GM19468 (cell line): Measurements from ENCODE around the gene GPR75.
"Not testable (repeated sequence)": the region's sequence is repeated elsewhere in the genome, so short reads cannot be mapped to it uniquely, and the experiment has no call there.

ENCODE experiments used
- ATAC-seq: cut with Tn5 transposase; IDR thresholded peaks from one replicate; pipeline ENCODE4 v1.9.1; 2021; ENCODE audit warnings: mild to moderate bottlenecking, moderate library complexity, moderate number of reproducible peaks; ENCODE audit not compliant: unreplicated experiment; ENCODE audit errors: extremely low read depth

The GPR75 gene

GRCh38 chr2:53856272-53856671 lies 3.5 kb downstream of the GPR75 start:
- ATAC-seq = no peak

DNA sequence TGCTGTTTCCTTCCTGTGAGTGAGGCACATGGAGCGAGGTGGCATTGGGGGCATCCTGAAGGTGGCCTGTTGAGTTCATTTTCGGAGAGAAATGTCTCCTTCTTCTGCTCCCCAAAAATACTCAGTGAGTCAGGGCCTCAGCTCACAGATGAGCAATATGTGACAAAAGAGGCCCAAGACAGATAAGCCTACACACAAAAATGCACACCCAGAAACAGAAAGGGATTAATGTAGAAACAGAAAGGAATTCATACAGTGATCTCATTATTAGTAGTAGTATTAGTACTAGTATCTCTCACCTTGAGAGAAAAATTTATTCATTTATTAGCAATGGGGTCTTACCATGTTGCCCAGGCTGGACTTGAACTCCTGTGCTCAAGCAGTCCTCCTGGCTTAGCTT lies 5.1 kb downstream of the GPR75 start:
- ATAC-seq = no peak

DNA sequence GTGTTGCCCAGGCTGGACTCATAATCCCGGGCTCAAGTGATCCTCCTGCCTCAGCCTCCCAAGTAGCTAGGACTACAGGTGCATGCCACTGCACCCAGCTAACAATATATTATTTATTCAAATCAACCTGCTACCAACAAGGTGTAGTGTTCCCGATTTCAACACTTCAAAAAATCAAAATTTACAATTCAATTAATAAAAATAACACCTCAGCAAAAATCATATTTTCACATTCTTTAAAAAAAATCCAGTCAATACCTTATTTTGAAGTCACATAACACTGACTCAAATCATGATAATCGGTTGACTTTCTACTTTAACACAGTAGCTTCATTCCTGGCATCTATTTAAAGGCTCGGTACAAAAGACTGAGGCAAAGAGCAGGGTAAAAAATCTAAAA lies 7.2 kb downstream of the GPR75 start:
- no peak for ATAC-seq

- ATAC-seq = not testable (repeated sequence)
Measured at GRCh38 chr2:53851052-53851757, 8.6 kb downstream of the GPR75 start.

DNA sequence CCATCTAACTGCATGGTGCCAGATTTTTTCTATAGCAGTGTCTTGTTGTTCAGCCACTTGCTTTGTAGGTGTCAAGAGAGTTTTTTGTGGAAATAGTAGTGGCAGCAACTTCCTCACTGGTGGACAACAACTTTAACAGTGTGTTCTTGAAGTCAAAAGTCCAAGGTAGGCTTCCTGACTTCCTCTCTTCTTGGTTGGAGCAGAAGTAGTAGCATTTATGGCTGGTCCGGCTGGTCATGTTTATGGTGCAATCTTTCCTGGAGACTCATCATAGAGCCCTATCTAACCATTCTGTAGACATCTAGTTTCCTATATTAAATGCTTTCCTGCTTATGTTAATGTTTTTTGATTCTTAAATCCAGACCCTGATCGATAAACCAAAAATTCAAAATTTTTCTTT lies 11.7 kb downstream of the GPR75 start:
- no peak for ATAC-seq

DNA sequence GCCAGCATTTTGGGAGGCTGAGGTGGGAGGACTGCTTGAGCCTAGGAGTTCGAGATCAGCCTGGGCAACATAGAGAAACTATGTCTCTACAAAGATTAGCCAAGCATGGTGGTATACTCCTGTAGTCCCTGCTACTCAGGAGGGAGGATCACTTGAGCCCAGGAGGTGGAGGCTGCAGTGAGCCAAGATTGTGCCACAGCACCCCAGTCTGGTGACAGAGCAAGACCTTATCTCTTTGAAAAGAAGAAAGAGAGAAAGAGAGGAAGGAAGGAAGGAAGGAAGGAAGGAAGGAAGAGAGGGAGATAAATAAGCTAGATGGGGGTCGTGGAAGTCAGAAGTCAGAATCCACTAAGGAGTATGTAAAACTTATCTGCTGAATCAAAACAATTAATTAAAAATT lies 16.2 kb downstream of the GPR75 start:
- ATAC-seq = no peak

DNA sequence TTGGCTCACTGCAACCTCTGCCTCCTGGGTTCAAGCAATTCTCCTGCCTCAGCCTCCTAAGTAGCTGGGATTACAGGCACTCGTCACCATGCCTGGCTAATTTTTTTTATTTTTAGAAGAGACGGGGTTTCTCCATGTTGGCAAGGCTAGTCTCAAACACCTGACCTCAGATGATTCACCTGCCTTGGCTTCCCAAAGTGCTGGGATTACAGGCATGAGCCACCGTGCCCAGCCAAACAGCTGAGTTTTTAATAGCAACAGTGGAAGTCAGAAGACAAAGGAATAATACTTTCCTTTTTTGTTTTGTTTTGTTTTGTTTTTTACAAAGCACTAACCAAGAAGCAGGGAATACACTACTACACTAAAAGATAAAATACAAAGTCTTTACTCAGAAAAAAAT lies 16.9 kb downstream of the GPR75 start:
- no peak for ATAC-seq

- not testable (repeated sequence) for ATAC-seq
Measured at GRCh38 chr2:53841651-53842050, 18.1 kb downstream of the GPR75 start.

- ATAC-seq = no peak
Measured at GRCh38 chr2:53840580-53840979, 19.2 kb downstream of the GPR75 start.

- ATAC-seq = not testable (repeated sequence)
Measured at GRCh38 chr2:53829980-53830290, 29.8 kb downstream of the GPR75 start.

DNA sequence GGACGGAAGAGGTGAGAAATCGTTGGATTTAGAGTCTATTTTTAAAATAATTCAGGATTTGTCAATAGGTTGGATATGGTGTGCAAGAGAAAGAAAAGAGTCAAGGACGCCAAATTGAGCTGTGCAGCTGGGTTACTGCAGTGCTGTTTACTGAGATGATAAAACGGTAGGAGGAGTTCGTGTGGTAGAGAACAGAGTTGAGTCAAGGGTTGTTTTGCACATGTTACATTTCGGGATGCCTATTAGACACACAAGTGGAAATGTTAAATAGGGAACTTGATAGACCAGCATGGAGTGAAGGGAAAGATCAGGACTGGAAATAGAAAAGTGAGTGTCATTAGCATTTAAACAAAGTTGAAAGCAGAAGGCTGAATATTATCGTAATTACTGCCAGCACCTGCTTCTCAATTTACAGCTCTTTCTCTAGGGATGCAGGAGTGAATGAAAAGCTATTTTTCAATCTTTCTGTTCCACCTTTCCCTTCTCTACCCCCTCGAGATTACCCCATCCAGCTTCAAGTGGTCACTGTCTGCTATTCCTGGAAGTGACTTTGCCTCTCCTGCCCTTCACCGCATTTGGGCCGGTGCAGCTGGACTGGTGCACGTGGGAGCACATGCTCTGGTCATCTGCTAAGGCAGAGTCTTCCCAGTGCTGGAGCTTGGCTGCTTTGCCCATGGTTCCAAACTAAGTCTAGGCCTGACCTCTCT lies 30.3 kb downstream of the GPR75 start:
- ATAC-seq = no peak

- ATAC-seq = no peak
Measured at GRCh38 chr2:53828331-53828730, 31.4 kb downstream of the GPR75 start.

DNA sequence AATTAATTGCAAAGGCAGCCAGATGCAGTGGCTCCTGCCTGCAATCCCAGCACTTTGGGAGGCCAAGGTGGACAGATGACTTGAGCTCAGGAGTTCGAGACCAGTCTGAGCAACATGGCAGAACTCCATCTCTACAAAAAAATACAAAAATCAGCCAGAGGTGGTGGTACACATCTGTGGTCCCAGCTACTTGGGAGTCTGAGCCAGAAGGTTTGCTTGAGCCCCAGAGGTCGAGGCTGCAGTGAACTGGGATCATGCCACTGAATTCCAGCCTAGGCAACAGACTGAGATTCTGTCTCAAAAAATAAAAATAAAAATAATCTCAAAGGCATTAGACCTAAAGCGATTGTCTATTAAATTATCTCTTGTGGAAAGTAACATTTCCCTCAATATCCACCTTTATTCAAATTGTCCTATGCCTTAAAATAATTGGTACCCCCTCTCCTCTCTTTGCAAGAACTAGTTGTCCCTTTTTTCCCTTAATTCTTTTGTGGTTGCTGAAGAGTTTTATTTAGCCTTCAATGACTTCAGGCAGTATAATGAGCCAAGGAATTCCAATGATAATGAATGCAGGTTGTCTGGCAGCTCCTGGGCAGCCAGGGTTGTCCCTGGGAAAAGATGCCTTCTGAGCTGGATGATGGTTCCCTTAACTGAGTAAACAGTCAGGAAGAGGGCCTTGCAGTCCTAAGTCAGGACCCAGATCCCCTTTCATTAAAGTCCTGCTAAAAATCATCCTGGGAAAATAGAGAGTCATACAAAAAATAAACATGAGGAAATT lies 32.2 kb downstream of the GPR75 start:
- no peak for ATAC-seq

GRCh38 chr2:53826587-53827397 lies 33.0 kb downstream of the GPR75 start:
- no peak for ATAC-seq

- no peak for ATAC-seq
Measured at GRCh38 chr2:53826030-53826410, 33.7 kb downstream of the GPR75 start.

DNA sequence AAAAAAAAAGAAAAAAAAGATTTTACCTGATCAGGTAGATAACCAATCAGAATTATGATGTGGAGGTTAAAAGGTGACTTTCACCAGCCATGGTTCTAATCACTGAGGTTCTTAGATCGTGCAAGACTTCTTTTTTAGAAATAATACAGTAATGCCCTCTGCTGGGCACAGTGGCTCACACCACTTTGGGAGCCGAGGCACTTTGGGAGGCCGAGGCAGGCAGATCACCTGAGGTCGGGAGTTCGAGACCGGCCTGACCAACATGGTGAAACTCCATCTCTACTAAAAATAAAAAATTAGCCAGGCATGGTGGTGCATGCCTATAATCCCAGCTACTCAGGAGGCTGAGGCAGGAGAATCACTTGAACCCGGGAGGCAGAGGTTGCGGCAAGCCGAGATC lies 36.1 kb downstream of the GPR75 start:
- not testable (repeated sequence) for ATAC-seq

DNA sequence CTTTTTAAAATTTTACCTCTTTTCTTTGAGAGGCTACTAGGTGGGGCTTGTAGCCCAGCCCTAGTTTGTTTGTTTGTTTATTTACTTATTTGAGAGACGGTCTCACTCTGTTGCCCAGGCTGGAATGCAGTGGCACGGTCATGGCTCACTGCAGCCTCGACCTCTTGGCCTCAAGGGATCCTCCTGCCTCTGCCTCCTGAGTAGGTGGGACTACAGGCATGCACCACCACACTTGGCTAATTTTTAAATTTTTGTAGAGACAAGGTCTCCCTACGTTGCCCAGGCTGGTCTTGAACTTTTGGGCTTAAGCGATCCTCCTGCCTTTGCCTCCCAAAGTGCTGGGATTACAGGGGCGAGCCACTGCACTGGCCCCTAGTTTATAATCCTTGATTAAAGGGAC lies 38.0 kb downstream of the GPR75 start:
- ATAC-seq = no peak

- no peak for ATAC-seq
Measured at GRCh38 chr2:53820711-53821110, 39.1 kb downstream of the GPR75 start.

DNA sequence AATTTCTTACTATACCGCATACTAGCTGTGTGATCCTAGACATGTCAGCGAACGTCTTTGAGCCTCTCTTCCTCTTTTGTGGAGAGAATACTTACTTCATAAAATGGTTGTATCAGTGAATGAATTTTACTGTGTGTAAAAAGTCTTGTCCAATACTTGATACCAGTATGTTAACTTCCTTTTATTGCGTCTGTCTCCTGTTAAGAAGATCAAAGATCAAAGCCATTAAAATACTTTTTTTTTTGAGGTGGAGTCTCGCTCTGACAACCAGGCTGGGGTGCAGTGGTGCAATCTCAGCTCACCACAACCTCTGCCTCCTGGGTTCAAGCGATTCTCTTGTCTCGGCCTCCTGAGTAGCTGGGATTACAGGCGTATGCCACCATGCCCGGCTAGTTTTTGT lies 39.7 kb downstream of the GPR75 start:
- no peak for ATAC-seq

DNA sequence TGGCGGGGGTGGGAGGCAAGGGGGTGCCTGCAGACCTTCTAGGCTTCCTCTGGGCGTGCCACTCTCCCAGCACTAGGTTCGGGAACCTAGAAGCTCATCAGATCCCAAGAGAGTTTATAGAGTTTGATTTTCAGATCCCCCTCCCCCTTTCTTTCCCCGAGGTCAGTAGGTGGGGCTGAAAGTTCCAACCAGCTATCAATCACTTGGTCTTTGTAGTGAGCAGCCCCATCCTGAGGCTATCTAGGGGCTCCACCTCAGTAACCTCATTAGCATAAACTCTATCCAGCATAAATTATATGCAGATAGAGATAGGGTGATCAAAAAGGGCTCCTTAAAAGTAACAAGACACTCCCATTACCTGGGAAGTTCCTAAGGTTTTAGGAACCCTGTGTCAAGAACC lies 40.1 kb downstream of the GPR75 start:
- ATAC-seq = no peak
